Measurements from ENCODE around the gene L3MBTL2.
"Not testable (repeated sequence)": the region's sequence is repeated elsewhere in the genome, so short reads cannot be mapped to it uniquely, and the experiment has no call there.

Gene L3MBTL2

GRCh38 chr22:41242396-41243117, 37.4 kb downstream of the L3MBTL2 start:
- FAIRE-seq: no peak

GRCh38 chr22:41243361-41243760, 38.2 kb downstream of the L3MBTL2 start:
- FAIRE-seq: no peak

DNA sequence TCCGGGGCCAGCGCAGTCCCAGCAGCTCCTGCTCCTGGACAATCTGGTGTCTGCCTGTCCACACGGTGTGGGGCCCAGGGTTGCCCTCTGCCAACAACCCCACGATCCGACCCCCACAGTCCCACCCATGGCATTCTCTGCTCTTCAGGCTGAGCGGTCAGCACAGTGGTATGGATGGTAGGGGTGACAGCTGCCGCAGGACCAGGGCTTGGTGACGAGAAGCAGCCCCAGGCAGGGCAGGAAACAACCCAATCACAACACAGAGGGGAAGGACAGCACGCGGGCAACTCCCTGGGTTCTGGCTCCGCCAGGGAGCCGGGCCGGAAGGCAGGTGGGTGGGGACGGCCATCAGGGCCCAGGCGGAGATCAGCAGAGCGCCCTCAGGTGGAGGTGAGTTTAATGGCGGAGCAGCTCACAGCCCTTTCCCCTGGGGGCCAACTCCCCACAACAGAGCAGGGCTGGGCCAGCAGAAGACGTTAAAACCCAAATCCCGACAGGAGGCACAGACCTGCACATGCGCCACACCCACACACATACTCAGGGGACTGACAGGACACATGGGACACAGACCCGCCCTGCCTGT, 40.9 kb downstream of the L3MBTL2 start:
- FAIRE-seq: no peak

GRCh38 chr22:41247703-41248102, 42.6 kb downstream of the L3MBTL2 start:
- FAIRE-seq: no peak

DNA sequence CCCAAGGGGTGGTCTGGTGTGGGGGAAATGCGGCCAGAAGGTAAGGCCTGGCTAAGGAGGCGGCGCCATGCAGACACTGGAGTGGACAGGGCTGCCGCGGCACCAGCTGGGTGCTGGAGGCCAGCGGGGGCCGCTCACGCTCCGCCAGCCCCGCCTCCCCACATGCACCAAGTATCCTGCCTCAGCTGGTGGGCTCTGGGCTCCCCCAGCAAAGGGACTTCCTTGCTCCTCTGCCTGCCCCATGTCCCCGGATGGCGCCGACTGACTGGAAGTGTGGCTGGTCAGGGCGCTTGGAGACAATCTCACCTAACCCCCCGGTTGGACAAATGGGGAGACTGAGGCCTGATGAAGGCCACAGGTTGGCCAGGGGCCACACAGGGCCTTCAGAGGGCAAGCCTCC, 43.2 kb downstream of the L3MBTL2 start:
- no peak for FAIRE-seq

DNA sequence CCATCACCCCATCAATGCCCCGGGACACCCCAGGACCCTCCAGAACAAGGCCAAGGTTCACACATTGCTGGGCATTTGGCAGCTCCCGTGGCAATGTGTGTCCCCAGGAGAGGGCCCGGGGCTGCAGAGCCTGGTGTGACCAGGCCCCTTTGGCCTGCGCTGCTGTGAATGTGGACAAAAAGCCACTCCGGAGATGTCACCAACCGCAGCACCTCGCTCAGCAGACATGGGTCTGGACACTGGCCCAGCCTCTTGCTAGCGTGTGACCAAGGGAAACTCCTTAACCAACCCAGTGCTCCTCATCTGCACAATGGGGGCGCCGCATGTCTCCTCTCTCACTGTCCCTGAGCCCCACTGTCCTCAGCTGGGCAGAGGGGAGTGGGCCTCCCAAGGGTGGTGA, 43.6 kb downstream of the L3MBTL2 start:
- FAIRE-seq: no peak

GRCh38 chr22:41249442-41249841, 44.3 kb downstream of the L3MBTL2 start:
- FAIRE-seq: no peak

DNA sequence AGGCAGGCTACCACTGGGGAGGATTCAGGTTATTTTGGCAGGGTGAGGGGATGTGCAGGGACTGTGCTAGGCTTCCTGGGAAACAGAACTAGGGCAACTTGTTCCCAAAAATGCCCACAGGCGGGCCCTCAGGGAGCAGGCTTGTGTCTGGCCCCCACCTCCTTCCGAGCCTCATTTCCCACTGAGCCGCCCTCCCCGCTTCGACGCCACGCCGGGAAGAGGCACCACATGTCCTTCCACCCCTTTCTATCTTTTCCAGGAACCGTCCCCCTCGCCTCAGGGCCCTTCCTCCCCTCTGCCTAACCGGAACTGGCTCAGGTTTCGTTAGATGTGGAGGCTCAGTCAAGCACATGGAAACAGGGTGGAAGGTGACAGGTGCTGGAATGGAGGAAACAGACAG, 45.0 kb downstream of the L3MBTL2 start:
- no peak for FAIRE-seq

DNA sequence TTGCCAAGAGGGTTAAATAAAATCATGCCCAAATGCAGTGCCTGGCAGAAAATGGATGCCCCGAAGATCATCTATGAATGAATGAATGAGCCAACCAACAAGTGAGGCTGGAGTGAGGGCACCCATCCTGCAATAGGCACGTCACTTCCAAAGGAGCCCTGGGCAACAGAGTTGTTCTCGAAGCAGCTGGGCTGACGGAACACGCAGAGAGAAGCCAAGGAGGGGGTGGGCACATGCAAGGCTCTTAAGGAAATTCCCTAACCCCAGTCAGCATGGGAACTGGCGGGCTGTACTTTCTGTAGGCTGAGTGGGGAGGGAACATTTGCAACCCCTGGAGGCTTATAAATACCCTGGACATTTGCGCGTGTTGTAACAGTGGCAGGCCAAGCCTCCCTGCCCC, 47.3 kb downstream of the L3MBTL2 start:
- FAIRE-seq: no peak

DNA sequence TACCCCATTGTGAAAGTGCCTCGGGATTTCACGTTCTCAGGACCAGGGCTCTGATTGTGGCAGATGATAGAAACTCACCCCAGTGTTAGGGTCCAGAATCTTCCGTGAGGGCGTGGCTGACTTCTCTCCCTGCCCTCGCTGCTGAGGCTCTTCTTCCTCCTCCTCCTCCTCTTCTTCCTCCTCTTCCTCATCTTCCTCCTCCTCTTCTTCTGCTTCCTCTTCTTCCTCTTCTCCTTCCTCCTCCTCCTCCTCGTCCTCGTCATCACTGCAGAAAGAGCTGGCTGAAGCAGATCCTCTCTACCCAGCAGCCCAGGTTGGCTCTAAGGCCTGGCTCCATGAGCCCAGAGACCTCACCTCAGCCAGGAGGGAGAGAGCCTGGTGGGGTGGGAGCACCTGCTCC, 49.1 kb downstream of the L3MBTL2 start:
- FAIRE-seq: no peak

- FAIRE-seq: no peak
Measured at GRCh38 chr22:41256254-41257253, 51.4 kb downstream of the L3MBTL2 start.

DNA sequence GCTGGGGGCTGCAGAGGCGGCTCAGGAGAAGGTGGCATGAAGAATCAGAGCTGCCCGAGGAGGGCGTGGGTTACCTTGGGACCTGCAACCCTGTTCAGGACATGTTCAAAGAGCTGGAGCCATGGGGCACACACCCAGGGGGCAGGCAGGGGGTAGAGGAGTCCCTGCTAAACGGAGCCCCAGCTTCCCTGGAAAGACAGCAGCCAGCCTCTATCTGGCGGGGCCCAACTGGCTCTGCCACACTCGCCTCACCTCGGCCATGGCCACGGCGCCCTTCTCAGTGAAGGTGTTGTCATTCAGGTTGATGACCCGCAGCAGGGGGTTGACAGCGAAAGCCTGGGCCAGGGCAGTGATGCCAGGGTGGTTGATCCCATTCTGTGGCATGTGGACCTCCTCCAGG, 52.6 kb downstream of the L3MBTL2 start:
- no peak for FAIRE-seq

DNA sequence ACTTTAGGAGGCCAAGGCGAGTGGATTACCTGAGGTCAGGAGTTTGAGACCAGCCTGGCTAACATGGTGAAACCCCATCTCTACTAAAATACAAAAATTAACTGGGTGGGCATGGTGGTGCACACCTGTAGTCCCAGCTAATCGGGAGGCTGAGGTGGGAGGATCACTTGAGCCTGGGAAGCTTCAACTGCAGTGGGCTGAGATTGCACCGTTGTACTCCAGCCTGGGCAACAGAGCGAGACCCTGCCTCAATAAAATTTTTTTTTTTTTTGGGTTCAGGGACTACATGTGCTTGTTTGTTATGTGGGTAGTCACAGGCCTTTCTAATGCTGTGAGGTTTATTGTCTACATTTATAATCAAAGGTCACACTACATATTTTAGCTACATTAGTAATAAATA, 54.6 kb downstream of the L3MBTL2 start:
- FAIRE-seq: not testable (repeated sequence)

- FAIRE-seq: no peak
Measured at GRCh38 chr22:41260871-41261270, 55.8 kb downstream of the L3MBTL2 start.

DNA sequence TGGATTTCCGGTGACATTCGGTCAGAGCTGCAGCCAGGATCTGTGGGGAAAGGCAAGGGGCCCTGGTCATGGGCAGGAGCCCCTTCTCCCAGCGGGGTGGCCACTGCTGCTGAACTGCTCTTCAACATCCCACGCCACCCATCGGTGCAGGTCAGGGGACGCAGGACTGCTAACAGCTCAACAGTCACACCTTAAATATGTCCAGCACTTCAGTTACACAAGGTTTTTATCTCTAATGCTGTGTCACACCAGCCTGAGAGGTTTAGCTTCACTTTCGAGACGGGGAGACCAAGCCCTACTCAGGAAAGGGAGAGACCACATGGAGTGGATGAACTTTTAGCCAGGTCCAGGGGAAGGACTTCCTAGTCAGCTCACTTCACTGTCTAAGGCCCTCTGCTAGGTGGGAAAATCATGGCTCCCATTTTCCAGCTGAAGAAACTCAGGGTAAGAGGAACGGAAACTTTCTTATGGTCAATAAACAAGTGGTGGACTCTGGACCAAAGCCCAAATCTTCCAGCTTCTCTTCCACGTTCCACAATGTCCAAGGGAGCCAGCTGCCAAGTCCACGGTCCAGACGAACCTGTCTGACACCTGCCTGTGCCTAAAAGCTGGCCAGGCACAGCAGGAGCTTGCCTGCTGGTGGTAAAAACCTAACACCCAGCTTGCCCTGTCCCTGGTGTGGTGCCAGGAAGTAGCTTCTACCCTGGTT, 56.6 kb downstream of the L3MBTL2 start:
- no peak for FAIRE-seq

DNA sequence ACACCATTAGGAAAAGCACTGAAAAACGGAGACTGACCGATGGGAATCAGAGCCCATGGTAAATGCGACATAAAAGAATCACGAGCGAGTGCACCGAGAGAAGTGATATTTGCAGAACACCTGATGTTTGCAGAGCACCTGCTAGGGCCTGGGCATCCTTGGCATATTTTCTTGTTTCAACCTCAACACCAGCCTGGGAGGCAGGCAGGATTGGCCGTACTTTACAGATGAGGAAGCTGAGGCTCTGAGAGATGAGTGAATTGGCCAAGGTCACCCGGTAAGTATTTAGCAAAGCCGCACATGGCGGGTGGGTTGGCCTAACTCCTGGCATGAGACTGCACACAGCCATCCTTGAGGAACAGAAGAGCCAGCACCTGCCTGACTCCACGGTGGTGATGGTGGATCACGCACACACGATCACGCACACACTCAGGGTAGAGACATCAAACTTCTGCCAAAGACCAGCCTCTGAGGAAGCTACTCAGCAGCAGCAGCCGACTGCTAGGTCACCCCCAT, 57.2 kb downstream of the L3MBTL2 start:
- no peak for FAIRE-seq

- FAIRE-seq: no peak
Measured at GRCh38 chr22:41263704-41264103, 58.6 kb downstream of the L3MBTL2 start.

DNA sequence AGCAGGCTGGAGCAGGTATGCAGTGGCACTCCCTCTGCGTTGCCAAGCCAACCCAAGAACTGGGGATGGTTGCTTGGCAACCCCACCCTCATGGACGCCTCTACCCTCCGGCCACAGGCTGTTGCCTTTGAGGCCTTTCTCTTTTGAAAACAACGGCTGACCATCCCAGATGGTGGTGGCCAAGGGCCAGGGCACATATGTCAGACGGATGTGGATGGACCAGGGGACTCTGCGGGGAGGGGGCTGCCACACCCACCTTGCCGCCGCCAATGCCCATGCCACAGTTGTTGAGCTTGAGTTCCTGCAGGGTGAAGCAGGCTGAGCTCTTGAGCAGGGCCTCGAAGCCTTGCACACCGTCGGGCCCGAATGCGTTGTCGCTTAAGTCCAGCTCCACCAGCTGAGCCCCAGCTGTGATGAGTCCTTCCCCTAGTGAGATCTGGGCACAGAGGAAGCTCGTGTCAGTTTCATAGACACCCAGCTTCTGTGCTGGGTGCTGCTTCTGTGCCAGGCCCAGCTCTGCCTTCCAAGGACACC, 59.4 kb downstream of the L3MBTL2 start:
- FAIRE-seq: no peak

DNA sequence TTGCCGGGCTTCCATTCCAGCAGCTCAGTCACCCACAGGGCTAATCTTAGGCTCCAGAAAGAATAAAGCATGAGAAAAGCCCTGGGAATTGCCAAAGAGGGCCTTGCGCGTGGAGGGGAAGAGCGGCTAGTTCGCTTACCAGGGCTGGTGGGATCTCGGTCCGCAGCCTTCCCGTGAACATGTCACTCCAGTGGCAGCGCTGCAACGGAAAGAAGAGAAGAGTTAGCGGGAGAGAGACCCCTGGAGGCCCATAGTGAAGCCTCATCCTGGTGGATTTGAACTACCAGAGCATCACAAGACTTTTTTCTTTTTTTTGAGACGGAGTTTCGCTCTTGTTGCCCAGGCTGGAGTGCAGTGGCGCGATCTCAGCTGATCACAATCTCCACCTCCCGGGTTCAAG, 62.8 kb downstream of the L3MBTL2 start:
- no peak for FAIRE-seq

DNA sequence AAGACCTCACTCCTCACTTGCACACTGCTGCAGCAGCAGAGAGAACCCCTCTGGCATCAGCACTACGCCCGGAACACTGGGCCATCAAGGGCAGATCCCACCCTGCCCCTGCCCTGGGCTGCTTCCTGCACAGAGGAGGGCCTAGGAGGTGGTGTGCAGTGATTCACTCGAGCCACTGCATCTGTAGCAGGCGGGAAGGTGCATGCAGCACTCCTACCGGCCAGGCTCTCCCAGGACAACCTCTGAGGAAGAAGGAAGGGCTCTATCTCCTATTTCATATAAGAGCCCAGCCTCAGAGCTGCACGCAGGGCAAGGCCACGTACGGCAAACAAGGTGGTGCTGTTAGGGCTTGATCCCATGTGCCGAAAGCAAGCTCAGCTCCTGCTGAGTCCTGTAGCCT, 66.7 kb downstream of the L3MBTL2 start:
- FAIRE-seq: no peak

DNA sequence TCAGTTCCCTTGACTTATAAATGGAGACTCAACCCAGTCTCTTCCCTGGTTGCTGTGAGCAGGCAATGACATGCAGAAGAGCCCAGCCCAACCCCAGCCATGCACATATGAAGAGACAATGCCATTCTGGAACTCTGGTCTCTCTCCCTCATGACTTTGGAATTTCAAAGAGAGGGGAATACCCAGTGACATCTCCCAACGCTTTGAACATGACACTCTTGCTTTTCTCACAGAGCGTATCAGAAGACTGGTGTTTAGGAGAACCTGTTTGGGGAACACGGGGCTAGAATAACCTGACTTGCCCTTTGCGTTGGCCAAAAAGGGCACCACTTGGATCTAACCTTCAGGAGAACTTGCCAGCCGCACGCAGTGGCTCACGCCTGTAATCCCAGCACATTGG, 68.0 kb downstream of the L3MBTL2 start:
- no peak for FAIRE-seq

DNA sequence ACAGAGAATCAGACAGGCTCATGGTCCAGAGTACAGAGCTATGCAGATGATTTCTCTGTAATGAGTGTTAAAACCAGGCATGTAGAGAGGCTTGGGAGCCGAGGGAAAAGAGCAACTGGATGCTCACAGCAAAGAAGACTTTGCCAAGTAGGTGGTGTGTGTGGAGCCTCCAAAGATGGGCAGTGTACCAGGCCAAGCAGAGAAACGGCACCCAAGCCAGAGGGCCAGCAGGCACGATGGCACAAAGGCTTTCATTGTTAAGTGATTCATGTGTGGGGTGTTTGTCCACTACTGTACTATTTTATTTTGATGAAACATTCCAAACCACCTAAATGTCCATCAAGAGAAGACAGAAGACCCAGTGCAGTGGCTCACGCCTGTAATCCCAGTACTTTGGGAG, 69.7 kb downstream of the L3MBTL2 start:
- FAIRE-seq: no peak

DNA sequence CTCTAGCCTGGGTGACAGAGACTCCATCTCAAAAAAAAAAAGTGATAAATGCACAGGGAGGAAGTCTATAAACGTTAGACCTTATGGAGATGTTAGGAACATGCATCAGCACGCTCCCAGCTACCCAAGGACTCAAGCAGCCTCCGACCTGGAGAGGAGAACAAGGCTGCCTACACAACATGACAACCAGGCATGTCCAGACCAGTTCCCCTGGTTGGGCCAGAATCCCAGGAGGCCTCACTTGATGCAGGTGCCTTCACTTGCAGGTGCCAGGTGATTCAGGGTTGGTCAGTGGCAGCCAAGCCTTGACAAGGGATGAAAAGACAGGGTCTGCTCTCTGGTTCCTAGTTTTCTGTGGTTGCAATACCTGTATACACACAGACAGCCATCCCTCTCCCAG, 75.0 kb downstream of the L3MBTL2 start:
- no peak for FAIRE-seq
